Parathyroid adenoma (tissue), 2 donors: ENCODE measurements around the gene MT1G.
A peak's percentile ranks its signal among the peaks of the same experiment; 100 is the strongest.

Experiments used
- H2AFZ ChIP-seq: fragments of 300-600 bp; sonication (generic); one replicate; pipeline ENCODE4 v1.7.0; 2017; ENCODE audit warnings: antibody characterized with exemption, mild to moderate bottlenecking
- H3K27ac ChIP-seq: fragments of 300-600 bp; sonication (generic); one replicate; pipeline ENCODE4 v1.7.0; 2017
- H3K27me3 ChIP-seq: fragments of 300-600 bp; sonication (generic); one replicate; pipeline ENCODE4 v1.7.0; 2017; ENCODE audit warnings: low read length; ENCODE audit not compliant: control insufficient read depth, insufficient read depth
- H3K36me3 ChIP-seq: fragments of 300-600 bp; sonication (generic); one replicate; pipeline ENCODE4 v1.7.0; 2017; ENCODE audit warnings: low read length; ENCODE audit not compliant: control insufficient read depth, insufficient read depth
- H3K4me1 ChIP-seq: fragments of 300-600 bp; sonication (generic); one replicate; pipeline ENCODE4 v1.7.0; 2017; ENCODE audit warnings: control low read depth
- H3K4me2 ChIP-seq: fragments of 300-600 bp; sonication (generic); one replicate; pipeline ENCODE4 v1.7.0; 2017; ENCODE audit warnings: low read length
- H3K4me3 ChIP-seq: fragments of 300-600 bp; sonication (generic); one replicate; pipeline ENCODE4 v1.7.0; 2017; ENCODE audit warnings: low read depth, low read length
- H3K79me2 ChIP-seq: fragments of 300-600 bp; sonication (generic); one replicate; pipeline ENCODE4 v1.7.0; 2017; ENCODE audit warnings: control low read depth
- H3K9ac ChIP-seq: fragments of 300-600 bp; sonication (generic); one replicate; pipeline ENCODE4 v1.7.0; 2017; ENCODE audit warnings: mild to moderate bottlenecking
- H3K9me3 ChIP-seq: fragments of 300-600 bp; sonication (generic); one replicate; pipeline ENCODE4 v1.7.0; 2017; ENCODE audit warnings: low read length; ENCODE audit not compliant: control insufficient read depth
- CTCF ChIP-seq: fragments of 300-600 bp; sonication (generic); IDR thresholded peaks from one replicate; pipeline ENCODE4 v1.7.0; 2017; ENCODE audit warnings: antibody characterized with exemption, mild to moderate bottlenecking
- donor health status: primary hyperparathyroidism.

The MT1G gene

GRCh38 chr16:56630134-56630533 is 37.7 kb downstream of the MT1G start:
- H3K4me1 ChIP-seq, result no peaks in the 10 kb centered on the region
- no peak overlapping the region for H3K27ac ChIP-seq
- no peaks in the 10 kb centered on the region for H3K79me2 ChIP-seq
- no peak for TF ChIP-seq CTCF
- no peak overlapping the region for H3K9ac ChIP-seq
- H2AFZ ChIP-seq, result no peak overlapping the region
- no peaks in the 10 kb centered on the region for H3K9me3 ChIP-seq
- no peaks in the 10 kb centered on the region for H3K36me3 ChIP-seq
- H3K27me3 ChIP-seq, result no peaks in the 10 kb centered on the region
- no peak overlapping the region for H3K4me2 ChIP-seq
- H3K4me3 ChIP-seq, result no peak overlapping the region

- no peak for TF ChIP-seq CTCF
- H3K27me3 ChIP-seq, result no peaks in the 10 kb centered on the region
Observed at GRCh38 chr16:56629531-56629930, 38.3 kb downstream of the MT1G start.

GRCh38 chr16:56628486-56629350 is 39.1 kb downstream of the MT1G start:
- no peaks in the 10 kb centered on the region for H3K27me3 ChIP-seq
- no peak overlapping the region for H2AFZ ChIP-seq
- H3K79me2 ChIP-seq, result no peaks in the 10 kb centered on the region
- H3K27ac ChIP-seq, result no peak overlapping the region
- H3K36me3 ChIP-seq, result no peaks in the 10 kb centered on the region
- no peak for TF ChIP-seq CTCF
- no peaks in the 10 kb centered on the region for H3K9me3 ChIP-seq
- H3K4me1 ChIP-seq, result no peaks in the 10 kb centered on the region
- no peak overlapping the region for H3K4me3 ChIP-seq
- no peak overlapping the region for H3K4me2 ChIP-seq
- no peak overlapping the region for H3K9ac ChIP-seq

More at GRCh38 chr16:56629531-56629930, 38.3 kb downstream of the MT1G start:
- no peak overlapping the region for H3K27ac ChIP-seq
- H3K36me3 ChIP-seq, result no peaks in the 10 kb centered on the region
- H3K4me1 ChIP-seq, result no peaks in the 10 kb centered on the region
- no peak overlapping the region for H3K4me2 ChIP-seq
- no peak overlapping the region for H3K4me3 ChIP-seq
- no peaks in the 10 kb centered on the region for H3K9me3 ChIP-seq
- H3K79me2 ChIP-seq, result no peaks in the 10 kb centered on the region
- H2AFZ ChIP-seq, result no peak overlapping the region
- no peak overlapping the region for H3K9ac ChIP-seq

- H3K36me3 ChIP-seq, result no peaks in the 10 kb centered on the region
- TF ChIP-seq CTCF, result no peak
- no peak overlapping the region for H3K9ac ChIP-seq
- H3K79me2 ChIP-seq, result no peaks in the 10 kb centered on the region
- no peak overlapping the region for H2AFZ ChIP-seq
- no peaks in the 10 kb centered on the region for H3K27me3 ChIP-seq
- no peaks in the 10 kb centered on the region for H3K9me3 ChIP-seq
- peak overlapping the region; percentile 8 for H3K4me2 ChIP-seq
- H3K4me3 ChIP-seq, result no peak overlapping the region
- H3K4me1 ChIP-seq, result no peaks in the 10 kb centered on the region
- no peak overlapping the region for H3K27ac ChIP-seq
Observed at GRCh38 chr16:56626685-56627084, 41.2 kb downstream of the MT1G start.
